ENCODE measurements around the gene CCDC120.

The CCDC120 gene

DNA sequence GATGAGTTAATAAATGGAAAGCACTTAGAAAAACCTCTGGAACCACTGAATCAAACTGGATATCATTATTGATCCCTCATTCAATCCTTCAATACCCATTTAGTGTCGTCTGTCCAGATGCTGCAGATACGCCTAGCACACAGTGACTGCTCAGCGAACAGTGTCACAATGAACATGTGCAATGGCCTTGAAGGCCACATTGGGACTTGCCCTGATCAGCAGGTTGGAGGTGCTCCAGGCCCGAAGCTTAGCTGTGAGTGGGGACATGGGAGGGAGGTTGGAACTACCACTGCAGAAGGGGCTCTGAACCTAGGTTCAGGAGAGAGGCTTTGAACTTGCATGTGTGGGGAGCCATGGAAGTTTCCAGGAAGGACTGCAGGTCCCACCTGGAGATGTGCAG is 47.5 kb downstream of the CCDC120 start:
- no peak for DNase-seq

DNA sequence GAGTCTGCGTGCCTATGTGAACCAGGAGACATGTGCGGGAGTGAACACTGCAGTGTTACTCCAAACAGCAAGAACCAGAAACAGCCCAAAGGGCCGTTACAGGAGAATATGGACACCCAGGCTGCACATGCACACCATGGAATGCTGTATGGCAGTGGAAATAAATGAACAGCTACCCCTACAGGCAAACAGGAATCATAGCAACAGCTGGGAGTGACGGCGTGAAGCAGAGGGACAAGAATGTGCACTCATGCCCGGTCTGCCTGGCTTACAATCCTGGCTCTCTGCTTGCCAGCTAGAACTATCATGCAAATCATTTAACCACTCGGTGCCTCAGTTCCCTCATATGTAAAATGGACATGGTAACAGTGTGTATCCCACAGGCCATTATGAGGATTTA is 48.1 kb downstream of the CCDC120 start:
- peak; percentile 29 for DNase-seq

DNA sequence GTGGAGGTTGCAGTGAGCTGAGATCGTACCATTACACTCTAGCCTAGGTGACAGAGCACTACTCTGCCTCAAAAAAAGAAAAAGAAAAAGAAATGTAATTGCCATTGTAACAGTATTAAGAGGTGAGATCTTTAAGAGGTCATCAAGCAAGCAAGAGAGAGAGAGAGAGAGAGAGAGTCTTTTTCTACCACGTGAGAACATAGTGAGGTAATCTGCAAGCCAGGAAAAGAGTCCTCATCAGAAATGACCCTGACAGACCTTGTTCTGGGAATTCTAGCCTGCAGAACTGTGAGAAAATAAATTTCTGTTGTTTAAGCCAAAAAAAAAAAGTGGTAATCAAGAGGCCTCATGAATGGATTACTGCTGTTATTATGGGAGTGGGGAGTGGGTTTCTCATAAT is 49.8 kb downstream of the CCDC120 start:
- no peak for DNase-seq

DNA sequence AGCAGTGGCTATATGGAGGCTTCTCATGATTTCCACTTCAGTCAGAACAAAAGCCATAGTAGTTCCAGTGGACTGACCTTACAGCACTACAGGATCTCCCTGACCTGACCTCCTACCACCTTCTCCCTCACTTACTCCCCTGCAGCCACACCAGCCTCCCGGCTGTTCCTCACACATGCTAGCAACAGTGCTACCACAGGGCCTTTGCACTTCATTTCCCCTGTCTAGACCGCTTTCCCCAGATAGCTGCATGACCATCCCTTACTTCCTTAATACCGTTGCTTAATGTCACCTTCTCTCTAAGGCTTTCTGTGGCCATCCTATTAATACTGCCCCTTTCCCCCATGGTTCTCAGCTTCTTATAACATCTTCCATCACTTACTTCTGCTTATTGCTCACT is 51.6 kb downstream of the CCDC120 start:
- no peak for DNase-seq

DNA sequence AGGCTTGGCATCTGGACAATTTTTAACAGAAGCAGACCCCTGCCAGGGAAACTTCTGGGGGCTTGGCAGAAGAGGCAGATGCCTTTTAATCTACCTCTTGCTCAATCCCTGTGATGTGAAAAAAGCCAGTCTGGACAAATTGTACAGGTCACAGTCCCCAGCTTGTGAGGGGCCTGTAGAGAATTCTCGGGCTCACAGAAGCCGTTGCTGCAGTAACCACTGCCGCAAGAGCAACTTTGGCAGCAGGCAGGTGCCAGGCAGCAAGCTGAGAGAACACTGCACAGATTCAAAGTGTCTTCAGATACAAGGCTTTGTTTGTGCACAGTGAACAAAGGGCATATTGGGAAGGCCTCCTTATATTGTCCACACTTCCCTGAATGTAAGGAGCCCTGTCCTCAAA is 53.0 kb downstream of the CCDC120 start:
- DNase-seq = no peak

DNA sequence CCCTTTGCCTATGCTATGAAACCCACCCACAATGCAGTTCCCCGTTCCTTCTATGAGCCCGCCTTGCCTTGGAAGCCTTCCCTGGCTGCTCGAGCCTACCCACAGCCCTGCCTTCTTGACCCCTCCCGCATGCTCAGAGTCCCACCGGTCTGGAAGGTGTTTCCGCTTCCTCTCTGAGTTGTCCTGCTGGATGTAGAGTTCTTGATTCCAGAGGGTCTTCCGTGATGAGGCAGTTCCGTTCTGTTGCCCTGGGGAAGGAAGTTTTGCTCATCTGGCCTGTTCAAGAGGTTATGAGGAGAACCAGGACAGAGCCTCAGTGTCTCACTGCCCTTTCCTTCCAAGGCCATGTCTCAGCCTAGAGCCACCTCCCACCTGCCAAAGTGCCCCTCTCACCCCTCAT is 57.3 kb downstream of the CCDC120 start:
- DNase-seq = no peak

DNA sequence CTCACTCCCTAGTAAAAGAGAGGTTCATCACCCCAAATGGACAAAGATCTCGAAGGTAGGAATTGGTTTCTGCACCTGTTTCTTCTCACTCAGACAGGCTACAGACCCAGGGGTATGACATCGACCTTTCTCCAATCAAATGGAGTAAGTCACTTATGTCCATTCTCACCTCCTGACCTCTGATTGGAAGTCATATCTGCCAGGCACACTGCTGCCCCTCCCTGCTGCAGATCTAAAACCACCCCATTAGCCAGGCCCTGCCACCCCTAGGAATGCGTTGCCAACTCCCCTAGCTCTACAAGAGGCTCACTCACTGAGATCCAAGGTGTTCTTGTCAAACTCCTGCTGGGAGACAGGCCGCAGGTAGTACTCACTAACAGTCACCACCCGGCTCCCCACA is 57.9 kb downstream of the CCDC120 start:
- DNase-seq = no peak

DNA sequence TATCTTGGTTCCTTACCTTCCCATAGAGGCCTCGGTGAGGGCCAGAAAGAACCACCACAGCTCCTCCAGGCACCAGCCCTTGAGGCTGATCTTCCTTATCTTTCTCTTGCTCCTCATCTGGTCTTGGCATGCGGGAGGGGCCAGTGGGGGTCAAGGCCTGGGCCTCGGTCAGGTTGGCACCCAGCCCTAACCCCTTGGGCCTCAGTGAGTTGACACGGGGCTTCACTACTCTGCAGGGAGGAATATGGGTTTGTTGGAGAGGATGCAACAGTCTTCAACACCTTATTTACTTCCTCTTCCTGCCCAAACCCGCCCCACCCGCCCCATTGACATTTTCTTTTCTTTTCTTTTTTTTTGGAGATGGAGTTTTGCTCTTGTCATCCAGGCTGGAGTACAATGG is 58.8 kb downstream of the CCDC120 start:
- no peak for DNase-seq

Measured in kidney glomerular epithelial cell (primary cell).